ENCODE results near the gene HTR4.

The HTR4 gene

DNA sequence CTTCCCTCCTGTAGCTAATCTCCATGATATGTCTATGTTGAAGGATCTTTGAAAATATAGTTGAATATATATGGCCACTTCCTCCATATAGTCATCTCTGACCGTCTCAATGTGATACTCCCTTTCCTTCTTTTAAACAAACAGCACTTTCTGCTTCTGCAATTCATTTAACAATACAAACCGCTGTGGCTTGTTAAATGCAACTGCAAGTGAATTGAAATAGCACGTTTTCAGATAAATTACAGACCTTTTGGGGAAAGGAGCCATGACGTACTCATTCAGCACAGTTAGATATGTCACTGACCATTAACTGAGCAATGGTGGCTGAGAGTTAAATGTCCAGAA is 188.1 kb downstream of the HTR4 start:
- Mint-ChIP-seq H3K9me3 (no peaks in the 10 kb centered on the region), H3K4me3 (no peak overlapping the region), H3K27ac (no peak overlapping the region), H3K4me1 (no peaks in the 10 kb centered on the region), H3K36me3 (no peaks in the 10 kb centered on the region)
- ATAC-seq: no peak
- DNase-seq (ENCODE audit: low spot score in 2 of 2): no peak

DNA sequence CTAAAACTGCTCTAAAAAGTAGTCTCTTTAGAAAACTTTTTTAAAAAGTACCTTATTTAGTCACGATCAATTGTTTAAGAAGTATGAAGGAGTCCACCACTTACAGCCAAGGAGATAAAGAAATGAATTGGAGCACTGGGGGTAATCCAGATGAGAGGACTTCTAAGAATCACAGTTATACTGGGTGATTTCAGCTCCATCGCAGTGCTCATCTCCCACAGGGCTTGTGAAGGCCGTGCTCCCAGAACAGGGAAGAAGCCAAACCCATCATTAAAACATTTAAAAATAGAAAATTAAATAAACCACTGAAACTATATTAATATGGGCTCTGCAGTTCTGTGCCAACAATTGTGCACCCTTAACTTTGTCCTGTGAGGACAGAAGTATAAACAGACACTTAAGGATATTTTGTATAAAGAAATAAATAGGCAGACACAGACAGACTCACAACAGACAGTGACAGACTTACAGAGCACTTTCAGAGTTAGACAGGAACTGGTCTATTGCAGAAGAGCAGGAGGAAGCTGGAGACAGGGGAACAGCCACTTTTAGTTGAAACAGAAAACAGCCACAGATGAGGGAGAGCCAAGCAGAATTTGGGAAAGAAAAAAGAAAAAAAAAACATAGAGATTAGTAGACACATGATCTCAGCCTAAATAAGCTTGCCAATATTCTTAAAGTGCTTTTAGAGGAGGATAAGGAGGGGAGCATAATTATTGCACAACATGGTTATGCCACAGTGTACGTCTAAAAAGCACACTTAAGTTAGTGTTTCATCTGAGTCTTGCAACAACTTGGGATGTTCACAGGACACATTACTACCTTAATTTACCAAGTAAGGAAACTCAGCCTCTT is 188.7 kb downstream of the HTR4 start:
- H3K9me3 Mint-ChIP-seq: no peaks in the 10 kb centered on the region
- DNase-seq (ENCODE audit: low spot score in 2 of 2) (no peak), ATAC-seq (no peak)
- H3K4me3 Mint-ChIP-seq: no peak overlapping the region
- no peaks in the 10 kb centered on the region for H3K4me1 Mint-ChIP-seq
- H3K27ac Mint-ChIP-seq: no peak overlapping the region
- H3K36me3 Mint-ChIP-seq: no peaks in the 10 kb centered on the region

DNA sequence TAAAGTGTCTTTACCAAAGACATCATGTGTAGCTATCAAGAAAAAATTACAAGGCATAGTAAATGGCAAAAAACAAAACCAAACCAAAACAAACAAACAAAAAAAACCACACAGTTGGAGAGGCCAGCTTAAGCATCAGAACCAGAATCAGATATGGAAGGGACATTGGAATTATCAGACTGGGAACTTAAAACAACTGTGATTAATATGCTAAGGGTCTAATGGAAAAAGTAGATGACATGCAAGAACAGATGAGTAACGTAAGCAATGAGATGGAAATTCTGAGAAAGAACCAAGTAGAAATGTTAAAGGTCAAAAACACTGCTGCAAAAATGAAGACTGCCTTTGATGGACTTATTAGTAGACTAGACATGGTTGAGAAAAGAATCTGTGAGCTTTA is 194.7 kb downstream of the HTR4 start:
- ATAC-seq: no peak
- no peak overlapping the region for H3K27ac Mint-ChIP-seq

DNA sequence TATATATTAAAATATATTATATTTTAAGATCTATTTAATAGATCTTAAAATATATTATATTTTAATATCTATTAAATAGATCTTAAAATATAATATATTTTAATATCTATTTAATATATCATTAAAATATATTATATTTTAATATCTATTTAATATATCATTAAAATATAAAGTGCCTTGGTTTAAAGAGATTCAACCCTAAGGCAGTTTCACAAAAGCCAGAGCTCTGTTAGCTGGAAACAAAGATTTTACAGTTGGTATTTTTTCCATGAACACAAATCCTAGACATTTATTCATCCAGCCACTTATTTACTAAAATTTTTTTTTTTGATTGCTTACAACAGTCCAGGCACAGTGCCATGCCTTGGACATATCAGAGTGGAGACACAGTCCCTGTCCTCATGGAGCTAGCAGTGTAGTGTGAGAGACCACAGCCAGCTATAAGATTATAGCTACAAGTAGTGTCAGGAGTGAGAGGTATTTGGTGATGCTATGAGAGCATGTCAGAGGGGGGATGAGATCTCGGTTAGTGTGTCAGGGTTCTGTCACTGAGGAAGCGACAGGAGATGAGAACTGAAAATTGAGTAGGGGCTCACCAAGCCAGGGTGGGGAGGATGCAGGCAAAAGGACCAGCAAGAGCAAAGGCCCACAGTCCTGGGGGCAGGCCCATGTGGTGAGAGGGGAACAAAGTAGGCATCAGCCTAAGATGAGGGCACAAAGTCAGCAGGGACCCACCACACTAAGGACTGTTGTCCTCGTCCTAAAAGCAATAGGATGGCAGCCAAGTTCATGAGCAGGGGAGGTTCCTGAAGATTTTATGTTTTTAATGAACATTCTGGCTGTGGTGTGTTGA is 196.1 kb downstream of the HTR4 start:
- Mint-ChIP-seq H3K36me3 (no peaks in the 10 kb centered on the region), H3K9me3 (no peaks in the 10 kb centered on the region), H3K4me3 (no peak overlapping the region), H3K4me1 (no peaks in the 10 kb centered on the region), H3K27ac (no peak overlapping the region)
- no peak for DNase-seq (ENCODE audit: low spot score in 2 of 2)
- peak; percentile 51 for ATAC-seq

More for the DNA sequence above, 194.7 kb downstream of the HTR4 start:
- DNase-seq (ENCODE audit: low spot score in 2 of 2): no peak
- no peak overlapping the region for H3K4me3 Mint-ChIP-seq
- H3K36me3 Mint-ChIP-seq: no peaks in the 10 kb centered on the region
- no peaks in the 10 kb centered on the region for H3K9me3 Mint-ChIP-seq
- H3K4me1 Mint-ChIP-seq: no peaks in the 10 kb centered on the region

DNA sequence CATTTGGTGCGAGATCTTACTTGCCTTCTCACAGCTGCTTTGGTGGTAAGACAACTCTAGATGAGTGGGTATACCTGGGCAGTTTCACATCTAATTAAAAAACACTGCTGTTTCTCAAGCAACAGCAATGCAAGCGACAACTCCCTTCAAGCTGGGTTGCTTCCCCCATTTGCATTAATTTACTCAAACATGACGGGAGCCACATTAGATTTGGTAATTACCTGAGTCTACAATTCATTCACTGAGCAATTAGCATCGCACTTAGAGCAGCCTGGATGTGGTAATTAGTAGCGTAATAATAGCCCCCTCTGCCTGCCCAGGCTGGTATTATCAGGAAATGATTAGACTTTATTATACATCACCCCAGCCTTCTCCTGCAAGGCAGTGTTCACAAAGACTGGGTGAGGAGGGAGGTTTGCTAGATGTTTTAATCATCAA is 197.1 kb downstream of the HTR4 start:
- H3K4me3 Mint-ChIP-seq: no peak overlapping the region
- DNase-seq (ENCODE audit: low spot score in 2 of 2): no peak
- no peaks in the 10 kb centered on the region for H3K4me1 Mint-ChIP-seq
- H3K27ac Mint-ChIP-seq: no peak overlapping the region
- H3K36me3 Mint-ChIP-seq: no peaks in the 10 kb centered on the region
- ATAC-seq: peak; percentile 42
- H3K9me3 Mint-ChIP-seq: no peaks in the 10 kb centered on the region

DNA sequence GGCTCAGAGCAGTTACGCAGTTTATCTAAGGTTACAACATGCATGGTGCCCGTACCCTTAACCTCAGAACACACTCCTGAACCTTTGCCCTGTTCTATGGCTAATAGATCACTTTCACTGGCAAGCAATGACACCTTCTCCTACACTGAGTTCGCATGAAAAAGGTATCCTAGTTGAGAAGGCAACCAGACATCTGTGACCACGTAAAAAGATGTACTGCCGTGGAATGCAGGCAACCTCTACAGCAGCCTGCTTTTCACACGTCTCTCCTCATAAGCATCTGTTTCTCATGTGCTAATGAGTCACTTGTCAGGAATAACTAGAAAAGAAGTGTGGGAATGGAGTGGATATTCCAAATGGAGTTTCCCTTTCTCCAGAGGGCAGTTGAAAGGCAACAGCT is 199.1 kb downstream of the HTR4 start:
- no peak for ATAC-seq
- no peak overlapping the region for H3K4me3 Mint-ChIP-seq
- no peak for DNase-seq (ENCODE audit: low spot score in 2 of 2)
- H3K9me3 Mint-ChIP-seq: no peaks in the 10 kb centered on the region
- H3K4me1 Mint-ChIP-seq: no peaks in the 10 kb centered on the region
- H3K27ac Mint-ChIP-seq: no peak overlapping the region
- no peaks in the 10 kb centered on the region for H3K36me3 Mint-ChIP-seq

DNA sequence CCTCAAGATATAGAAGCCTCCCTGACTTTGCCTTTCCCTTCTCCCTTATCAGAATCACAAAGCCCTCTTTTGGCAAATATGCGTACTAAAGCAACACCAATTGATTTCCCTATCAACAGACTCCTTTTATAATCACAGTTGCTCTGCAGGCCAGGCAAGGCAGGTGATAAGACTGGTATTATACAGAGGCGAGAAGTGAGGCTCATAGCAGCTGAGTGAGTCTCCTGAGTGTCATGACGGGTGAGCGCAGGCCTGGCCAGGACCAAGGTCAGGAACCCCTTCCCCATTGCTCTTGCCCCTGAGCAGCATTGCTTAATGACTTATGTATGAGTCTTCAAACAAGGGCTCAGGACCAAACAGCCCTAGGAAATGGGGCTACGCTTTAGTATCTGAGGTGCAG is 199.8 kb downstream of the HTR4 start:
- no peak for ATAC-seq
- Mint-ChIP-seq H3K36me3 (no peaks in the 10 kb centered on the region), H3K4me1 (no peaks in the 10 kb centered on the region), H3K4me3 (no peak overlapping the region), H3K27ac (no peak overlapping the region), H3K9me3 (no peaks in the 10 kb centered on the region)
- no peak for DNase-seq (ENCODE audit: low spot score in 2 of 2)

DNA sequence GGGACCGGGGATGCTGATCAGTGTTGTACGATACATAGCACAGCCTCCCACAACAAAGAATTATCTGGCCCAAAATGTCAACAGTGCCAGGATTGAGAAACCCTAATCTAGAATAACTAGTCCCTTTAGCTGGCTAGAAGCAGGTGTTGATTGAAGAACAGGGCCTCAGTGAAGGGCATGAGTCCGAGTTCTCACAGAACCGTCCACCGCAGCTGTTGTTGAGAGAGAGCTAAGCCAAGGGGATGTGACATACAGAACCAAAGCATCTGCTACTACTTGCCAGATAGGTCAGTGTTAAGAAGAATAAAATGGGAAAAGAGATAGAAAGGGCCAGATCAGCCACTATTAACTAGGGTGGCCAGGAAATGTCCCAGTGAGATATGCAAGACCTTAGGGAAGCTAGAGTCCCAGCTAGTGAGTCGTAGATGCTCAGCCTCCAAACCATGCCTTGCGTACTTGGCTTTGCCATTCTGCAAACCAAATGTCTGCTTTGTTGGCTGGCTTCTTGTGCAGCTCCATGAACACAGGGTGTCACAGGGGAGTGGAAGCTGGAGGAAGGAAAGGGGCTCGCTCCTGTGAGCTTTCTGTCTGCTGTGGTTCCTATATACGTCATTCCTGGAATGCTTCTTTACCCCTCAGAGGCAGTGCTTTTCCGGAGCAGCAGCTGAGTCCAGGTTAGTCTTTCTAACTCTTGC is 201.7 kb downstream of the HTR4 start:
- H3K9me3 Mint-ChIP-seq: no peaks in the 10 kb centered on the region
- no peak overlapping the region for H3K4me3 Mint-ChIP-seq
- ATAC-seq (no peak), DNase-seq (ENCODE audit: low spot score in 2 of 2) (no peak)
- no peaks in the 10 kb centered on the region for H3K36me3 Mint-ChIP-seq
- no peak overlapping the region for H3K27ac Mint-ChIP-seq
- H3K4me1 Mint-ChIP-seq: no peaks in the 10 kb centered on the region

DNA sequence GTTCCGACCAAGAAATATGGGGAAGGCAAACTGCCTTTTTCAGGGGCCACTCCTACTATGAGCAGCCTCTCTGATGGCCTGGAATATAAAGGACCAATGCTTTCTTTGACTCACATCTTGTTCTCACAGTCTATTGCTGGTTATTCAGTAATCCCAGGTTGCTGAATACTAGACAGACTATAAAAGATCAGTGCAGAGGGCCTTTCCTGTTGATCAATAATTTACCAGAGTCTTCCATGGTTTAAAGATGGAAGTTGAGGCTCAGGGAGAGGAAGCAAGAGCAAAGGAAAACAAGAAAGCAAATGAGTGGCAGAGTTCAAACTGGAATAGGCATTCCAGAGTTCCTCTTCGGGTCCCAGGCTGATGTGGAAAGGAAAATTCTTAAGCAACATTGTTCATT is 207.7 kb downstream of the HTR4 start:
- no peak for DNase-seq (ENCODE audit: low spot score in 2 of 2)
- Mint-ChIP-seq H3K4me3 (no peak overlapping the region), H3K27ac (no peak overlapping the region), H3K9me3 (no peaks in the 10 kb centered on the region), H3K4me1 (no peaks in the 10 kb centered on the region), H3K36me3 (peaks cover 24% of the 10 kb centered on the region)
- no peak for ATAC-seq

DNA sequence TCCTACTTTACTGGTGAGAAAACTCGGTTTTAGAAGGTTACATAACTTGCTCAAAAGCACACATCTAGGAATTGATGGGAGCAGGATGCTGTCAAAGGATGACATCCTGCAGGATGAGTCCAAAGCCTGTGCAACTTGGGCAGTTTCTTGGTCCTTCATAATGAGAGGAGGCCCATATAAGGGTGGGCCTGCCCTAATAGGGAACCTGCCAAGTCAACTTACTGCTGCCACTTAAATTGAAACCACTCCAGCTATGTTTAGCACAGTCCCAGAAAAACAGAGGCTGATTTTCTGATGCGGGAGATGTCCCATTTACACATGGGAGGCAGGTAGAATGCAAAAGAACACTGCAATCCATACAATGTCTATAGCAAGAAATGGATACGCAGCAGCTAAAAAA is 208.7 kb downstream of the HTR4 start:
- Mint-ChIP-seq H3K4me1 (no peaks in the 10 kb centered on the region), H3K4me3 (no peak overlapping the region), H3K36me3 (peaks cover 35% of the 10 kb centered on the region), H3K27ac (no peak overlapping the region), H3K9me3 (no peaks in the 10 kb centered on the region)
- no peak for DNase-seq (ENCODE audit: low spot score in 2 of 2)
- no peak for ATAC-seq

DNA sequence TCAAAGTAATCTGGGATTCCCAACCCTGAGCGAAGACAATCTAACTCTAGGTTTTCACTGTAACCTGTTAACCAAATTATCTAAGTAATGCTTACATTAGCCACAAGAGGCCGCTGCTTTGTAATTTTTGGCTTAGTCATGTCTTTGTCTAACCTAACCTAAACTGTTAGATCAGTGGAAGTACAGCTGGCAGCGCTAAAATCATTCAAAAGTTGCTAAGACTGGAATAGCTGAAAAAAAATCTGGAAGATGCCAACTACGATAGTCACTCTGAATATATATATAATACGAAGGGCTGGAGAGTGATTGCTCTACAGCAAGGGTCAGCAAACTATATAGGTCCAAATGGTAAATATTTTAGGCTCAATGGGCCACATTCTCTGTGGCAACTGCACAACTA is 210.3 kb downstream of the HTR4 start:
- no peaks in the 10 kb centered on the region for H3K9me3 Mint-ChIP-seq
- H3K4me3 Mint-ChIP-seq: no peak overlapping the region

DNA sequence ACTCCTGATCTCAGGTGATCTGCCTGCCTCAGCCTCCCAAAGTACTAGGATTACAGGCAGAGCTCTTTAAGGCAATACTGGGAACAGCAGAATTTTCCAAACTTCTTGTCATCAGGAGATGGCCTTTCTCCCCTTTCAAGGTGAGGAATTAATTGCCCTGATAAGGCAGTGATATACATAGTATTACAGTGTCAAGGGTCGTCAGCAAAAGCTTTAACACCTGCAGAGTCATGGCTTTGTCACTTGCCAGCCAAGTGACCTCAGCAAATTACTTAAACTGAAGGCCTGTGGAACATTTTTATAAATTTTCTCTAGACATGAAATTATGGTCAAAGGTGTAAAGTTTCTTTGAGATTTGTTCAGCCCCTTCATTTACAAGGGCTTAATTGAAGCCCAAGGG is 211.1 kb downstream of the HTR4 start:
- no peaks in the 10 kb centered on the region for H3K9me3 Mint-ChIP-seq
- DNase-seq (ENCODE audit: low spot score in 2 of 2): no peak
- H3K27ac Mint-ChIP-seq: no peak overlapping the region
- ATAC-seq: no peak
- no peaks in the 10 kb centered on the region for H3K4me1 Mint-ChIP-seq
- no peak overlapping the region for H3K4me3 Mint-ChIP-seq
- peaks cover 58% of the 10 kb centered on the region for H3K36me3 Mint-ChIP-seq

More for the DNA sequence above, 210.3 kb downstream of the HTR4 start:
- no peaks in the 10 kb centered on the region for H3K4me1 Mint-ChIP-seq
- peaks cover 51% of the 10 kb centered on the region for H3K36me3 Mint-ChIP-seq
- no peak overlapping the region for H3K27ac Mint-ChIP-seq
- peak; percentile 70 for ATAC-seq
- DNase-seq (ENCODE audit: low spot score in 2 of 2): peak; percentile 14 to 63

DNA sequence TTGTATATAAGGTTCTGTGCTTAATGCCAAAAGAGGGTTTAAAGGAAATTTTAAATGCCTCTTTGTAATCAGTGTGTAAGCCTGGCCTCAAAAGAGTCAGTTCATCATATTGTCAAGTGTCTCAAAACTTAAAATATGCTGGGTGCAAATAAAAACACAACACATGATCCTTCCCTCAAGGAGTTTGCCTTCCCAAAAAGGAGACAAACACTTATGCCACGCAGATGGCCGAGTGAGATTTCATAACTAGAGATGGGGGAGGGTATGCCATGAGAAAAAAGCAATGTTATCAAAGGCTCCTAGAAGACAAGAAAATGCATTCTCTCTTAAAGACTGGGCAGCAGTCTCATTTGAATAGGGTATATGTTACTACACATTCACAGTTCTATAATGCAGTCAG is 215.4 kb downstream of the HTR4 start:
- Mint-ChIP-seq H3K27ac (no peak overlapping the region), H3K9me3 (no peaks in the 10 kb centered on the region), H3K4me3 (no peak overlapping the region), H3K36me3 (peaks cover 100% of the 10 kb centered on the region), H3K4me1 (no peaks in the 10 kb centered on the region)
- ATAC-seq (no peak), DNase-seq (ENCODE audit: low spot score in 2 of 2) (no peak)

DNA sequence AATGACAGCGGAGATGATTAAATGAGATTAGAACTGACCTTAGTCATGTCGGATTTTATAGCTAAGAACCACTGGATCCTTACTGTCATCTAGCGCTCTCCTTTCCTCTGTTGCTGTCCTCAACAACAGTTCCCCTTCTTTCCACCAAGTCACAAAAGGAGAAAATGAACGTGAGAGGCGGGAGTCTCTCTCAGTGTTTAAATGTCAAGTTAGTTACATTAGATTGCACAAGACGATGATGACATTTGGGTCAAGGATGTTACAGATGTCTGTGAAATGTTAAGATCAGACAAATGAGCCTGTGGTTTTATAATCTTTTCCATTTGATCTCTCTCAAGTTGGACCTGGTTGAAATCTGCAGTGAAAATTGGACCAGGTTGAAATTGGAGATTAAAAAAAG is 217.1 kb downstream of the HTR4 start:
- Mint-ChIP-seq H3K36me3 (peaks cover 98% of the 10 kb centered on the region), H3K4me3 (no peak overlapping the region), H3K27ac (peak overlapping the region; percentile 6), H3K4me1 (no peaks in the 10 kb centered on the region), H3K9me3 (no peaks in the 10 kb centered on the region)
- ATAC-seq (no peak), DNase-seq (ENCODE audit: low spot score in 2 of 2) (no peak)

DNA sequence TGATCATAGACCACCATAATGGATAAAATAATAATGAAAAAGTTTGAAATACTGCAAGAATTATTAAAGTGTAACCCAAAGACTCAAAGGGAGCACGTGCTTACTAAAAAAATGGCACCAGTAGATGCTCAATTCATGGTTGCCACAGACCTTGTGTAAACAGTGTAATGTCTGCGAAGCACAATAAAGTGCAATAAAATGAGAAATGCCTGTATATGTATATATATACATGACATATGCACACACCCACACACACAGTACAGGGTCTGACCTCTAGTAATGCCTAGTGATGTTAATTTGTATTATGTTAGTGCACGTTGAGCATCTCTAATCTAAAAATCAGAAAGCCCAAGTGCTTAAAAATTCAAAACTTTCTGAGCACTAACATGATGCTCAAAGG is 218.3 kb downstream of the HTR4 start:
- DNase-seq (ENCODE audit: low spot score in 2 of 2) (no peak), ATAC-seq (no peak)
- Mint-ChIP-seq H3K36me3 (peaks cover 96% of the 10 kb centered on the region), H3K4me3 (no peak overlapping the region), H3K27ac (no peak overlapping the region), H3K9me3 (no peaks in the 10 kb centered on the region), H3K4me1 (no peaks in the 10 kb centered on the region)
